Panc1 (cell line): ENCODE measurements around the gene CLDN15. TPM values are rescaled to one million over a fixed set of nuclear protein-coding genes. Genes with fewer than 3 reads are reported as not detected.

Source experiments
- ATAC-seq: fragments of 200-7000 bp; cut with Tn5 transposase; 2 replicates; pipeline ENCODE4 v1.9.1; 2020; ENCODE audit warnings: mild to moderate bottlenecking, moderate library complexity
- BruUV-seq: library from RNA; stranded (reverse); fragments of 400-500 nt; replicated peaks from 2 replicates; lab custom pipeline; 2021; lab: Mats Ljungman, UMichigan
- CTCF ChIA-PET: fragments of 300-600 bp; sonication (Branson Sonifier 250); formaldehyde crosslinking; loops from one replicate; lab custom pipeline; 2022; ENCODE audit warnings: antibody characterized with exemption; lab: Charles Lee
- POLR2A ChIA-PET: fragments of 300-600 bp; sonication (Branson Sonifier 250); formaldehyde crosslinking; loops from one replicate; lab custom pipeline; 2022; ENCODE audit warnings: antibody characterized with exemption; lab: Charles Lee
- DNase-seq: peaks from one replicate; pipeline ENCODE4 v3.0.0-alpha.2; 2010; ENCODE audit warnings: low read depth, low spot score
- H3K27ac ChIP-seq: 2 replicates; pipeline ENCODE4 v1.5.1; 2011; ENCODE audit warnings: mild to moderate bottlenecking, low read length, inconsistent platforms
- H3K27me3 ChIP-seq: fragments of 200-500 bp; sonication (Bioruptor generic); 2 replicates; pipeline ENCODE4 v1.6.0; 2014; ENCODE audit warnings: low read length, inconsistent platforms; ENCODE audit not compliant: control insufficient read depth, insufficient read depth
- H3K36me3 ChIP-seq: fragments of 200-500 bp; sonication (Bioruptor generic); 2 replicates; pipeline ENCODE4 v1.5.1; 2014; ENCODE audit warnings: inconsistent platforms, mild to moderate bottlenecking, low read length, moderate library complexity; ENCODE audit not compliant: control insufficient read depth, insufficient read depth
- H3K4me1 ChIP-seq: 2 replicates; pipeline ENCODE4 v1.5.1; 2011; ENCODE audit warnings: inconsistent platforms, mild to moderate bottlenecking, low read length, moderate library complexity; ENCODE audit not compliant: control insufficient read depth, insufficient read depth
- H3K4me3 ChIP-seq, 2 experiments: 2 replicates each; pipeline ENCODE4 v1.5.1; 2011 to 2012; ENCODE audit warnings: low read depth in 2 of 2, low read length in 2 of 2, mild to moderate bottlenecking in 2 of 2, inconsistent platforms in 1 of 2, moderate library complexity in 1 of 2
- H3K9me3 ChIP-seq: fragments of 200-500 bp; sonication (Bioruptor generic); 2 replicates; pipeline ENCODE4 v1.5.1; 2014; ENCODE audit warnings: low read depth, mild to moderate bottlenecking, inconsistent platforms, low read length, moderate library complexity; ENCODE audit not compliant: control insufficient read depth, insufficient read depth
- CTCF ChIP-seq: fragments of 450-650 bp; IDR thresholded peaks from 2 replicates; pipeline ENCODE4 v1.5.1; 2017; ENCODE audit warnings: mild to moderate bottlenecking
- POLR2AphosphoS5 ChIP-seq: IDR thresholded peaks from 2 replicates; pipeline ENCODE4 v1.6.1; 2012; ENCODE audit warnings: mild to moderate bottlenecking, low read depth, low read length, moderate library complexity
- SIN3A ChIP-seq: IDR thresholded peaks from 2 replicates; pipeline ENCODE4 v1.6.1; 2012; ENCODE audit warnings: low read depth, mild to moderate bottlenecking, low read length, moderate library complexity, borderline replicate concordance; ENCODE audit not compliant: insufficient read depth
- TCF7L2 ChIP-seq: IDR thresholded peaks from 2 replicates; pipeline ENCODE4 v1.6.1; 2011; ENCODE audit warnings: mild to moderate bottlenecking, low read depth, low read length, inconsistent platforms
- in situ Hi-C: cut with HindIII; loops from 2 replicates; pipeline ENCODE4 v1.10.0; 2016; ENCODE audit warnings: low sequenced_read_pairs, low pct_unique_long_range_greater_than_20kb
- intact Hi-C: fragments of 100-400 bp; cut with micrococcal nuclease; formaldehyde crosslinking; loops from one replicate; pipeline ENCODE4 v1.10.0; 2022; ENCODE audit not compliant: unreplicated experiment
- total RNA-seq: library from RNA; stranded (reverse); gene quantifications from one replicate; pipeline ENCODE4 v1.2.1, GENCODE V29; 2021; ENCODE audit not compliant: unreplicated experiment
- TF ChIP-seq, protein P1 (sequence below), 2 experiments: IDR thresholded peaks; 2 replicates each; pipeline ENCODE4 v1.6.1; 2011 to 2012; ENCODE audit warnings: low read depth in 2 of 2, control low read depth in 1 of 2, low read length in 1 of 2, mild to moderate bottlenecking in 1 of 2, moderate library complexity in 1 of 2; ENCODE audit not compliant: insufficient read depth in 1 of 2

CLDN15 gene
- total RNA-seq, 1 experiment from 2014 or later = 8.0 TPM

GRCh38 chr7:101235522-101235921 is 2.1 kb downstream of the CLDN15 start:
- peaks cover 6% of the 10 kb centered on the region; the same call in 1 of the 2 replicates for H3K4me1 ChIP-seq
- no peaks in the 10 kb centered on the region for H3K27me3 ChIP-seq
- no peaks in the 10 kb centered on the region for H3K36me3 ChIP-seq
- no peak for TF ChIP-seq CTCF
- TF ChIP-seq, protein P1, sequence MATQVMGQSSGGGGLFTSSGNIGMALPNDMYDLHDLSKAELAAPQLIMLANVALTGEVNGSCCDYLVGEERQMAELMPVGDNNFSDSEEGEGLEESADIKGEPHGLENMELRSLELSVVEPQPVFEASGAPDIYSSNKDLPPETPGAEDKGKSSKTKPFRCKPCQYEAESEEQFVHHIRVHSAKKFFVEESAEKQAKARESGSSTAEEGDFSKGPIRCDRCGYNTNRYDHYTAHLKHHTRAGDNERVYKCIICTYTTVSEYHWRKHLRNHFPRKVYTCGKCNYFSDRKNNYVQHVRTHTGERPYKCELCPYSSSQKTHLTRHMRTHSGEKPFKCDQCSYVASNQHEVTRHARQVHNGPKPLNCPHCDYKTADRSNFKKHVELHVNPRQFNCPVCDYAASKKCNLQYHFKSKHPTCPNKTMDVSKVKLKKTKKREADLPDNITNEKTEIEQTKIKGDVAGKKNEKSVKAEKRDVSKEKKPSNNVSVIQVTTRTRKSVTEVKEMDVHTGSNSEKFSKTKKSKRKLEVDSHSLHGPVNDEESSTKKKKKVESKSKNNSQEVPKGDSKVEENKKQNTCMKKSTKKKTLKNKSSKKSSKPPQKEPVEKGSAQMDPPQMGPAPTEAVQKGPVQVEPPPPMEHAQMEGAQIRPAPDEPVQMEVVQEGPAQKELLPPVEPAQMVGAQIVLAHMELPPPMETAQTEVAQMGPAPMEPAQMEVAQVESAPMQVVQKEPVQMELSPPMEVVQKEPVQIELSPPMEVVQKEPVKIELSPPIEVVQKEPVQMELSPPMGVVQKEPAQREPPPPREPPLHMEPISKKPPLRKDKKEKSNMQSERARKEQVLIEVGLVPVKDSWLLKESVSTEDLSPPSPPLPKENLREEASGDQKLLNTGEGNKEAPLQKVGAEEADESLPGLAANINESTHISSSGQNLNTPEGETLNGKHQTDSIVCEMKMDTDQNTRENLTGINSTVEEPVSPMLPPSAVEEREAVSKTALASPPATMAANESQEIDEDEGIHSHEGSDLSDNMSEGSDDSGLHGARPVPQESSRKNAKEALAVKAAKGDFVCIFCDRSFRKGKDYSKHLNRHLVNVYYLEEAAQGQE (IDR thresholded peaks at IDR 0.05; ENCODE audit: insufficient read depth in 1 of 2, low read depth in 2 of 2, low read length in 1 of 2) = no peak
- no peak for TF ChIP-seq SIN3A
- no peak for TF ChIP-seq TCF7L2
- TF ChIP-seq POLR2AphosphoS5 = no peak
- BruUV-seq = no TSS peak
- ChIA-PET CTCF (no interaction called here), POLR2A (no interaction called here)
- intact Hi-C loops (no loop called here), in situ Hi-C loops (no loop called here)
- H3K27ac ChIP-seq = no peak overlapping the region
- no peak overlapping the region for H3K4me3 ChIP-seq
- H3K9me3 ChIP-seq = no peaks in the 10 kb centered on the region
- ATAC-seq = no peak
- DNase-seq = no peak

DNA sequence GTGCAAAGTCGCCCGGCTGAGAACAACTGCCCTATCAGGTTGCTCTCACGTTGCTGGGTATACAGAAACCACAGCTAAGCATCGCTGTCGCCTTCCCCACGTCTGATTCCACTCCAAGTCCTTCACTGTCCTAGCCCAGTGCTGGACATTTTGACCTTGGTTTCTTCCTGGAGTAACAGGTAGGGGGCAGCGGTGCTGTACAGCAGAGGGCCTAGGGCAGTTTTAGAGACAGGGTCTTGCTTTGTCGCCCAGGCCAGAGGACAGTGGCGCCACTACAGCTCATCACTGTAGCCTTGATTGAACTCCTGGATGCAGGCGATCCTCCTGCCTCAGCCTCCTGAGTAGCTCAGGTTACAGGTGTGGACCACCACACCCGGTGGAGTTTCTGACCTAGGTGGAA is 2.6 kb downstream of the CLDN15 start:
- no peak overlapping the region for H3K4me3 ChIP-seq
- no peak overlapping the region for H3K27ac ChIP-seq
- CTCF ChIA-PET = no interaction called here
- ATAC-seq = no peak
- H3K36me3 ChIP-seq = no peaks in the 10 kb centered on the region
- POLR2A ChIA-PET = no interaction called here
- DNase-seq = no peak
- H3K4me1 ChIP-seq = peaks cover 6% of the 10 kb centered on the region; the same call in 1 of the 2 replicates
- H3K9me3 ChIP-seq = no peaks in the 10 kb centered on the region
- intact Hi-C loops = no loop called here
- TF ChIP-seq POLR2AphosphoS5 (no peak), CTCF (no peak), SIN3A (no peak)
- BruUV-seq = no TSS peak
- in situ Hi-C loops = no loop called here
- H3K27me3 ChIP-seq = no peaks in the 10 kb centered on the region
